Skeletal muscle satellite cell (primary cell): ENCODE data around the gene ZNF516.

ENCODE experiments used
- H3K27me3 ChIP-seq: 2 replicates; pipeline ENCODE4 v1.7.0; 2013; ENCODE audit warnings: low read length; ENCODE audit not compliant: control insufficient read depth, insufficient read depth
- H3K36me3 ChIP-seq: 2 replicates; pipeline ENCODE4 v1.7.0; 2013; ENCODE audit warnings: mild to moderate bottlenecking, control low read depth, low read length; ENCODE audit not compliant: insufficient read depth
- H3K4me1 ChIP-seq: 2 replicates; pipeline ENCODE4 v1.7.0; 2013; ENCODE audit warnings: low read length; ENCODE audit not compliant: control insufficient read depth, insufficient read depth
- H3K4me2 ChIP-seq: 2 replicates; pipeline ENCODE4 v1.7.0; 2013; ENCODE audit warnings: mild to moderate bottlenecking, low read length
- H3K4me3 ChIP-seq: 2 replicates; pipeline ENCODE4 v1.7.0; 2013; ENCODE audit warnings: low read length
- H3K9ac ChIP-seq: 2 replicates; pipeline ENCODE4 v1.7.0; 2013; ENCODE audit warnings: mild to moderate bottlenecking, low read depth, low read length, moderate library complexity
- H3K9me3 ChIP-seq: replicated peaks from 2 replicates; pipeline ENCODE4 v1.7.0; 2013; ENCODE audit warnings: mild to moderate bottlenecking, control low read depth, low read length

Gene ZNF516

DNA sequence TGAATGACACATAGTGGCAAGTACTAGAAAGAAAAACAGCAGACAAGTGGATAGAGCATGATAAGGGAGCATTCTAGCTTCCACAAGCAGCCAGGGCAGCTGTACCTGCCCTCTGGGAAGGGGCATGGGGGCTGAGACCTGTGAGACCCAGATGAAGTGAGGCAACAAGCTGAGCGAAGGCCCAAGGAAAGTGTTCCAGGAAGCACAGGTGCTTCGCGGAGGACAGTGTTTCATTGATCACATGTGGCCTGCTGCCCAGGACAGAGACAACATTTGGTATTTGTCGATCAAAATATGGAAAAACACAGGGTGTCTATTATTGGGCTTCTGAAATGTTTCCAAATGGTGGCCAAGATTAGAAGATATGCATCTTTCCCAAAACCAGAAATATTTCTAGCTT is 149.1 kb downstream of the ZNF516 start:
- Histone ChIP-seq H3K27me3 (peaks cover 2% of the 10 kb centered on the region), H3K36me3 (no peaks in the 10 kb centered on the region), H3K9me3 (no peaks in the 10 kb centered on the region), H3K4me1 (peaks cover 2% of the 10 kb centered on the region), H3K4me3 (no peak overlapping the region), H3K4me2 (no peak overlapping the region), H3K9ac (no peak overlapping the region)

DNA sequence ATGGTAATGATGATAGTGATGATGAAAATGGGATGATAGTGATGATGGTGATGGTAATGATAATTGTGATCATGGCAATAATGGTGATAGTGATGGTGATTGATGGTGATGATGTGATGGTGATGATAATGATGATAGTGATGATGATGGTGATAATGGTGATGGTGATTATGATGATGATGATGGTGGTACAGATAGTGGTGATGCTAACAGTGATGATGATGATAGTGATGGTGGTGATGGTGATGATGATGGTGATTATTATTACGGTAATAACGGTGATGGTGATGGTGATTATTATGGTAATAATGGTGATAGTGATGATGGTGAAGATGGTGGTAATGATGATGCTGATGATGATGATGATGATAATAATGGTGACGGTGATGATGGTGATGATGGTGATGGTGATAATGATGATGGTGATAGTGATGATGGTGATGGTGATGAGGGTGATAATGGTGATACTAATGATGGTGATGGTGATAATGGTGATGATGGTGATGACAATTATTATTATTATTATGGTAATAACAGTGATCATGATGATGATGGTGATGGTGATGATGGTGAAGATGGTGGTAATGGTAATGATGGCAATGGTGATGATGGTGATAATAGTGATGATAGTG is 151.0 kb downstream of the ZNF516 start:
- H3K9ac ChIP-seq: no peak overlapping the region
- H3K27me3 ChIP-seq: peaks cover 5% of the 10 kb centered on the region
- H3K36me3 ChIP-seq: no peaks in the 10 kb centered on the region
- no peaks in the 10 kb centered on the region for H3K9me3 ChIP-seq
- H3K4me3 ChIP-seq: no peak overlapping the region
- no peaks in the 10 kb centered on the region for H3K4me1 ChIP-seq
- no peak overlapping the region for H3K4me2 ChIP-seq

DNA sequence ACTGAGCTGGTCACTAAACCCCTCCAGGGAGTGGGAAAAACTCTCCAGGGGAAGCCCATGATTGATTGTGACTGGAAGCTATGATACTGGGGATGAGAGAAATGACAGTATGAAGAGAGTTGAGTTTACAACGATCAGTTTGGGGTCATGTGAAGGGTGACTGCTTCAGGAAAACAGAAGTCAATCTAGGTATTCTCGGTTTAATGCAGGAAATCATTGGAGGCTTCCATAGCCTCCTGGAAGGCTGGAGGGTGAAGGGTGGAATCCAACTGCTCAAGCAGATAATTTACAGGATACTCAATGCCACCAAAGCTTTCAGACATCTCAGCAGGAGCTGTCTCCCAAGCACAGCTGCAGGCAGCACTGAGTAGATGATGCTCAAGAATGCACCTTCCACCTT is 154.6 kb downstream of the ZNF516 start:
- no peak overlapping the region for H3K4me3 ChIP-seq
- H3K27me3 ChIP-seq: peaks cover 5% of the 10 kb centered on the region
- H3K4me1 ChIP-seq: no peaks in the 10 kb centered on the region
- H3K9ac ChIP-seq: no peak overlapping the region
- no peaks in the 10 kb centered on the region for H3K36me3 ChIP-seq
- no peak overlapping the region for H3K4me2 ChIP-seq
- no peaks in the 10 kb centered on the region for H3K9me3 ChIP-seq

DNA sequence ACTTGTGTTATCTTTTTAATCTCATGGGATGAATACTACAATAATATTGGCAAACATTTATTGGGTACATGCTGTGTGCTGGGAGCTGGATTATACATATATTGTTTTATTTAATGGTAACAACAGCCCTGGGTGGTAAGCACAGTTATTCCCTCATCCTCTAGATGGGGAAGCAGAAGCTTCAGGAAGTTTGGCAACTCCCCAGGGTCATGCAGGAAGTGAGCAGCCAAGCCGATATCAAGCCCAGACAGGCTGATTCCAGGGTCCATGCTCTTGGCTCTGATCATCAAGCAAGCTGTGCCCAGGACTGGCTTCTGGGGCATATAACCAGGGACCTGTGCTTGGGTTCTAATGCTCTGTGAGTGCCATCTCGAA is 155.8 kb downstream of the ZNF516 start:
- no peak overlapping the region for H3K9ac ChIP-seq

DNA sequence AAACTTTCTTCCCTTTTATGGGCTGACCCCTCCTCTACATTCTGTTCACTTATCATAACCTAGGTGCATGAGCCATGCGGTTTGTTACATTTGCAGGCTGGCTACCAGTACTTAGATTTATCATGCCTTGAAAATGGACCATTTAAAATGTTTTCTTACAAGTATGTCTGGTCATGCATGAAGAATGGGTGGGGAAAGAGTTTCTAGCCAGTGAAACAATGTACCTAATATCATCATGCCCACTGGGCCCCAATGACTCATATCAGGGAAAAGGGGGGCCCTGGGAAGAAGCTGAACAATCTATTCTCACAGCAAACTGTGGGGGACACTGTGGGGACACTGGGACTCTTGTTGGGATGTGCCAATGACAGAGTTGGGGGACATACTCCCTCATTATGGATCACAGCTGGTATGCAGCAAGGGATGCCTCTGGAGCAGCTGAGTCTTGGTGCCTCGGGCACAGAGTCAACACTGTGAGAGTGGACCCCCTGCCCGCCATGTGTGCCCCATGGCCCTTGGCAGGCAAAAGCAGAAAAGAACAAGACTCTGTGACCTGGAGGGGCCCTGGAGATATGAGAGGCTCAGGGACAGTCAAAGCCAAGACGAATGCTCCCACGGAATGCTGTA is 156.3 kb downstream of the ZNF516 start:
- peaks cover 5% of the 10 kb centered on the region for H3K27me3 ChIP-seq
- H3K4me2 ChIP-seq: no peak overlapping the region
- H3K9me3 ChIP-seq: no peaks in the 10 kb centered on the region
- H3K4me3 ChIP-seq: no peak overlapping the region
- H3K36me3 ChIP-seq: no peaks in the 10 kb centered on the region
- H3K9ac ChIP-seq: no peak overlapping the region
- H3K4me1 ChIP-seq: no peaks in the 10 kb centered on the region

More for the DNA sequence above, 155.8 kb downstream of the ZNF516 start:
- H3K27me3 ChIP-seq: peaks cover 5% of the 10 kb centered on the region
- H3K4me2 ChIP-seq: no peak overlapping the region
- H3K36me3 ChIP-seq: no peaks in the 10 kb centered on the region
- no peak overlapping the region for H3K4me3 ChIP-seq
- H3K4me1 ChIP-seq: no peaks in the 10 kb centered on the region
- H3K9me3 ChIP-seq: no peaks in the 10 kb centered on the region

DNA sequence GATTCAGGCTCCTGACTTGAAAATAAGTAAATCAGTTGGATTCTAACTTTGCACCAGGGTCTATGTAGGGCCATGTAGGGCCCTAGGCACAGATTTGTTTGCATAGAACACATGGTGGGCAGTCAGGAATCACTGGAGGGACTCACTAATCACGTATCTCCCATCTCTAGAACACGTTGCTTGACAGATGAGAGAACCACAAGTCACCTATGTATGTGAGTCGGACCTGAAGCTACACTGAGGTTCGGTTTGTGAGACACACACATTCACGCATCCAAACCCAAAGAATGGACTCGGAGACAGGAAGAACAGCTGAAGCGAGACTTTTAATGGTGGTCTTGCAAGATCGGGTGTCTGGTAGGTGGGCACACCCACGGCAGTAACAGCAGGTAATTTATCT is 157.0 kb downstream of the ZNF516 start:
- H3K27me3 ChIP-seq: peaks cover 5% of the 10 kb centered on the region
- no peak overlapping the region for H3K9ac ChIP-seq
- no peaks in the 10 kb centered on the region for H3K9me3 ChIP-seq
- no peak overlapping the region for H3K4me3 ChIP-seq
- H3K36me3 ChIP-seq: no peaks in the 10 kb centered on the region
- no peak overlapping the region for H3K4me2 ChIP-seq
- no peaks in the 10 kb centered on the region for H3K4me1 ChIP-seq

DNA sequence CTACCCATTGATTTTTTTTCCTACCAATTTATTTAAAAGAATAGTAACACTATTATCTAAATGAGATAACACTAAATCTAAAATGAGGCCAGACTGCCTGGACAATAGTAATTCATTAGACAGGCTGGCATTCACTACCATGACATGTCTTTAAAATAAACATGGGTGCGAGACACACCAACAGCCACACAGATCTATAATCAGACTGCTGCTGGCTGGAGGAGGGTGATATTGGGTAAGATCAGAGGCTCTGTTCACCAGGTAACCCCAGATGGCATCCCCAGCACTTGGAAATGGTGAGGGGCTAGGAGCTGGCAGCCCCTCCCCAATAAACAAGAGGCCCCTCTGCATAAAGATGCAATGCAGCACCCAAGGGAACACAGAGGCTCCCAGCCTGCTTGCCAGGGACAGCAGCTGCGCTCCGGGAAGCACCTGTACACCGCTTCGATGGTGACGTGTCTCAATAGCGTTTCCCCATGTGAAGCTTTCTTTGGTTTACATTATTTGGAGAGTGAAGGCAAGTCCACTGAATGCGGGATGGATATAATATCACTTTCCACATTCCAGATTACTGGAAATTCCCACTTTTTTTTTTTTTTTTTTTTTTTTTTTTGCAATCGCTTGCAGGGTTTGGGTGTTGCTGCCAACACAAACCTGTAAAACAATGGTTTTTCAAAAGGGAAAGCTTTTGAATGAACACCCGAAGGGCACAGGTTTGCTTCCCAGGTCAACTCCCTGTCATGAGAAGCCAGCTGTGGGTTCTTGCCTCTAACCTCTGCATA is 159.0 kb downstream of the ZNF516 start:
- Histone ChIP-seq H3K9me3 (no peaks in the 10 kb centered on the region), H3K4me1 (no peaks in the 10 kb centered on the region), H3K9ac (no peak overlapping the region), H3K36me3 (no peaks in the 10 kb centered on the region), H3K4me2 (no peak overlapping the region), H3K4me3 (no peak overlapping the region), H3K27me3 (peaks cover 5% of the 10 kb centered on the region)

DNA sequence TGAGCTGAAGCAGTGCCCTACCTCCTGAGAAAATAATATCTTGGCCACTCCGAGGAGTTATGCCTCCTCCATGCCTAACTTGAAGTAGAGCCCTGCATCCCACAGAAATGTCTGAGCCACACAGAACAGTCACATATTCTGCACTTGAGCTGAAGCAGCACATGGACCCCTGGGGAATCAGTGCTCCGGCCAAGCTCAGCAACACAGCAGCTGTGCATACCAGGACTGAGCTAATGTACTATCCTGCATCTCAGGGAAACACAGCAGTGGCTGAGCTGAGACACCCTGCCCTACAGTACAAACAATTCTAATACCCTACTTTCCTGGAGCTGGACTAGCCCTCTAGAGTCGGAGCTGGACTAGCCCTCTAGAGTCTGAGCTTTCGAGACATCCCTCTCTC is 166.9 kb downstream of the ZNF516 start:
- Histone ChIP-seq H3K4me1 (no peaks in the 10 kb centered on the region), H3K36me3 (no peaks in the 10 kb centered on the region), H3K27me3 (peaks cover 8% of the 10 kb centered on the region), H3K4me3 (no peak overlapping the region), H3K4me2 (no peak overlapping the region), H3K9me3 (no peaks in the 10 kb centered on the region), H3K9ac (no peak overlapping the region)

DNA sequence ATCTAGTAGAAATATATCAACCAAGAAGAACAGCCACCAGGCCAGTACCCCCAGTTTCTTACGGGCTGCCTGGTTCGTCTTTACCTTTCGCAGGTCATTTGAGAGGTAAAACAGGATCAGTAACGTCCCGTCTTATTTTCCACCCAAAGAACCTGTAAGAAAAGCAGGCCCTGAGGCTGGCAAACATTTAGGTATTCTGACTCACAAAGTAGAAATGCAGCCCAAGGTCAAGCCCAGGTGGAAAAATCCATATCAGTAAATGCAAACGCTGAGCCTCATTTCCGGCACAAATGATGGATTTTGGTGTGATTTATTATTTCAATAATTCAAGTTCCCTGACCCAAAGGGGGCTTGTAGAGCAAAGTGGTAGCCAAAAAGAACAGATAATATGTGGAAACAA is 171.2 kb downstream of the ZNF516 start:
- Histone ChIP-seq H3K27me3 (peaks cover 8% of the 10 kb centered on the region), H3K4me3 (no peak overlapping the region), H3K9me3 (no peaks in the 10 kb centered on the region), H3K4me1 (no peaks in the 10 kb centered on the region), H3K36me3 (no peaks in the 10 kb centered on the region), H3K4me2 (no peak overlapping the region), H3K9ac (no peak overlapping the region)

DNA sequence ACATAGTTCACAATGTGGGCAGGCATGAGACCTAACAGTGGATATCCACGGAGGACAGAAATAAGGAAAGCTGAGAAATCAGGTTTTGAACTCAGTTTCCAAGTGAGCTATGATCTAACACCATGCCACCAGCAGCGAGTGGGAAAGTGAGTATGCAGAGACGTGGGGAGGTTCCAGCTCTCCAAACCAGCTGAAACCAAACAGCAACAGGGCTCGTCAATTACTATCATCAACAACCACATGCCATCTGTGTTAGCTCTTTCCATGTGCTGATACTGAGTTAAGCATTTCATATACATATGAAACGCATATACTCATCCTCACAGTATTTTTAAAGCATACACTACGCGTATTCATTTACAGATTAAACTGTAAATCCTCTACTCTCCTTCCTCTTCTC is 172.4 kb downstream of the ZNF516 start:
- Histone ChIP-seq H3K36me3 (no peaks in the 10 kb centered on the region), H3K4me1 (no peaks in the 10 kb centered on the region), H3K9me3 (no peaks in the 10 kb centered on the region), H3K9ac (no peak overlapping the region), H3K4me3 (no peak overlapping the region), H3K4me2 (no peak overlapping the region), H3K27me3 (peaks cover 8% of the 10 kb centered on the region)

DNA sequence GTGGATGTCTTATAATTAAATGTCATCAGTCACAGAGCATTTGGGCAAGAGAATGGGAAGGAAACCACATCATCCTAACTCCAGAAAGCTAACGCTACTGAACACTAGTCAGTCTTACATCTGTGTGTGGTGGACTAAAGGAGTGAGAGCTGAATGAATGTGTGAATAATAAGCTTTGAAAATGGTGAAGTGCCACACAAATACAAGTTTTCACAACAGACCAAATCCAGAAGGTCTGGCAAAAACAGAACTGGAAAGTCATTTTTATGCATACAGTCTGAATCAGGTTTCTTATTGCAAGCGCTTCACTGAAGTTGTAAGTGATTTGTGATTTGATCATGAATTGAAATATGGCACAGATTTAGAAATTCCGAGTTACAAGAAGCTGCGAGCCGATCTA is 175.7 kb downstream of the ZNF516 start:
- Histone ChIP-seq H3K4me3 (no peak overlapping the region), H3K9ac (no peak overlapping the region), H3K4me2 (no peak overlapping the region), H3K4me1 (no peaks in the 10 kb centered on the region), H3K36me3 (no peaks in the 10 kb centered on the region), H3K27me3 (peaks cover 12% of the 10 kb centered on the region), H3K9me3 (no peaks in the 10 kb centered on the region)

DNA sequence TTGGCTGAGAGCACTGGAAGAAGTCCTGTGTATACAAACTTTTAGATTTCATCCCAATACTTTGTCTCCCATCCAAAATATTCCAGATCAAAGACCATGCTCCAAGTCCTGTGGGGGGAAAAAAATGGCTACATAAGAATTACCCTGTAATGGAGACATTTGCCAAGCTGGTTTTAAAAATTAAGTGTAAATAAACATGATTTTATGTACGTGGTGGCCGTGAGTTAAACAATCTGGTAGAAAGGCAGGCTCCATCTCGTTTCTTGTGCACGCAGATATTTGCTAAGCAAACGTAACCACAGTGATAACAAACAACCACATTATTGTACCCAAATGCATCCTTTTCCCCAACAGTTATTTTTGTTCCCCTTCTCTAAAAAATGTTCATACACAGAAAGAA is 176.4 kb downstream of the ZNF516 start:
- Histone ChIP-seq H3K9me3 (no peaks in the 10 kb centered on the region), H3K4me2 (no peak overlapping the region)

More for the DNA sequence above, 176.4 kb downstream of the ZNF516 start:
- H3K27me3 ChIP-seq: peaks cover 12% of the 10 kb centered on the region
- no peaks in the 10 kb centered on the region for H3K36me3 ChIP-seq
- no peak overlapping the region for H3K9ac ChIP-seq
- H3K4me1 ChIP-seq: no peaks in the 10 kb centered on the region
- no peak overlapping the region for H3K4me3 ChIP-seq
